Epithelial cell of esophagus (primary cell): ENCODE measurements around the gene RPS6KC1.
"Not testable (repeated sequence)": the region's sequence is repeated elsewhere in the genome, so short reads cannot be mapped to it uniquely, and the experiment has no call there.

Experiments used
- DNase-seq: peaks from one replicate; pipeline ENCODE4 v3.0.0; 2010; ENCODE audit warnings: low read depth
- H3K4me3 ChIP-seq: 2 replicates; pipeline ENCODE4 v1.5.1; 2011; ENCODE audit warnings: mild to moderate bottlenecking, low read length, control low read depth
- TF ChIP-seq, protein P1 (sequence below): IDR thresholded peaks from 2 replicates; pipeline ENCODE4 v1.5.1; 2011; ENCODE audit warnings: low read depth, mild to moderate bottlenecking, low read length, control low read depth, inconsistent platforms; ENCODE audit not compliant: insufficient read depth; ENCODE audit errors: missing control alignments

The RPS6KC1 gene

DNA sequence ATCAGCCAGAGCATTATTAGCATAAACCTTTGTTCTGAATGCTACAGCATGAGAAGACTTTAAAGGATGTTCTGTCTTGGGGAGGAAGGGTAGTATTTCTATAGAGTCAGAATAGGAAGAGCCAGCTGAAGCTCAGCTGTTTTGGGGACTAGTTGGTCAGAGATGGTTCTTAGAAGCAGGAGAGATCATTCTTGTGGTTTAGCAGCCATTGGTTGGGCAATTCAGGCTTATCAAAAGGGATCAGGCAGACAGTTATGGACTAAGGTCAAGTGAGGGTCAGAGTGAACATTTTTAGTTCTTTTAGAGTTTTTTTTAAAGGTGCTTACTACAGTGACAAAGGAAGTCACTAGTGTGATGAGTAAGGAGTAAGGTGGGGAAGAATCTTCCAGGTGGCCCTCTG lies 245.5 kb downstream of the RPS6KC1 start:
- no peak for DNase-seq
- TF ChIP-seq, protein P1, sequence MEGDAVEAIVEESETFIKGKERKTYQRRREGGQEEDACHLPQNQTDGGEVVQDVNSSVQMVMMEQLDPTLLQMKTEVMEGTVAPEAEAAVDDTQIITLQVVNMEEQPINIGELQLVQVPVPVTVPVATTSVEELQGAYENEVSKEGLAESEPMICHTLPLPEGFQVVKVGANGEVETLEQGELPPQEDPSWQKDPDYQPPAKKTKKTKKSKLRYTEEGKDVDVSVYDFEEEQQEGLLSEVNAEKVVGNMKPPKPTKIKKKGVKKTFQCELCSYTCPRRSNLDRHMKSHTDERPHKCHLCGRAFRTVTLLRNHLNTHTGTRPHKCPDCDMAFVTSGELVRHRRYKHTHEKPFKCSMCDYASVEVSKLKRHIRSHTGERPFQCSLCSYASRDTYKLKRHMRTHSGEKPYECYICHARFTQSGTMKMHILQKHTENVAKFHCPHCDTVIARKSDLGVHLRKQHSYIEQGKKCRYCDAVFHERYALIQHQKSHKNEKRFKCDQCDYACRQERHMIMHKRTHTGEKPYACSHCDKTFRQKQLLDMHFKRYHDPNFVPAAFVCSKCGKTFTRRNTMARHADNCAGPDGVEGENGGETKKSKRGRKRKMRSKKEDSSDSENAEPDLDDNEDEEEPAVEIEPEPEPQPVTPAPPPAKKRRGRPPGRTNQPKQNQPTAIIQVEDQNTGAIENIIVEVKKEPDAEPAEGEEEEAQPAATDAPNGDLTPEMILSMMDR, result no peak
- no peak overlapping the region for H3K4me3 ChIP-seq

DNA sequence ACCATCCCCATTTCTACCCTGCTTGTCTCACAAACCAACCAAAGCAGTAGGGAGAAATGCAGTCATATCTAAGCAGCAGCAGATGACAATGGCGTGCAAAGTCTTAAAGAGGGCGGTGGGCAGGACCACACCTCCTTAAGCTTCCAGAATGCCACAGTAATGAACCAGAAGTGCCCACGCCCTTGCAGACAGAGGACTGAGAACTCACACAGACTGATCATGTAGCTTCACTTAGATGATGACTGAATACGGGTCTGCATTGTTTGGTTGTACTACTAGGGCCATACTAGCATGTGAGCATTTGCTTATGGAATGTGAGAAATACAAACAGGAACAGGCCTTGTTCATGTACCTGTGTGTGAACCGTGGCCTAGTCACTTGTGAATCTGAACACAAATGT lies 246.0 kb downstream of the RPS6KC1 start:
- TF ChIP-seq, protein P1, result no peak
- DNase-seq, result no peak
- no peak overlapping the region for H3K4me3 ChIP-seq

DNA sequence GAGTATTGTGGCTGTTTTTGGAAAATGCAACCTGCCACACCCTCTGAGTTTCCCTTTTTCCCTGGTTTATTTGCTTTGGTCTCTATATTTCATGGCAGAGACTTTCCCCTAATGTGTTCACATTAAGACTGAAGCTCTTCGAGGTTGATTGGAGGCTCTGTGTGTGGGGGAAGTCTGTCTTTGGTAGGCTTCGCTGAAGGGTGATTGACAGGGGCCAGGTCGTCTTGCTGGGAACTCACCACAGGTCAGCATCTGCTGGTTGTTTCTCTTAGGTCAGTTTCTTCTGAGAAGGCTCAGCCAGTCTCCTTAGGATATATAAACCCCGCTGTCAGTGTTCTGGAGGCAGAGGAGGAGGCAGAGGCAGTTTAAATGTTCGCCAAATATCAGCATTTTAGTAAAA lies 249.4 kb downstream of the RPS6KC1 start:
- H3K4me3 ChIP-seq, result no peak overlapping the region
- TF ChIP-seq, protein P1, result no peak
- DNase-seq, result no peak

DNA sequence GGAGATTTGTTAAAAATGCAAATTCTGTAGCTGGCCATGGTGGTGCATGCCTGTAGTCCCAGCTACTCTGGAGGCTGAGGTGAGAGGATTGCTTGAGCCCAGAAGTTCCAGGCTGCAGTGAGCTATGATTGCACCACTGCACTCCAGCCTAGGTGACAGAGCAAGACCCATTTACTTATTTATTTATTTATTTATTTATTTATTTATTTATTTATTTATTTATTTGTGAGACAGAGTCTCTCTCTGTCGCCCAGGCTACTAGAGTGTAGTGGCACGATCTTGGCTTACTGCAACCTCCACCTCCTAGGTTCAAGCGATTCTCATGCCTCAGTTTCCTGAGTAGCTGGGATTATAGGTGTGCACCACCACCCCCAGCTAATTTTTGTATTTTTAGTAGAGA lies 250.5 kb downstream of the RPS6KC1 start:
- DNase-seq, H3K4me3 ChIP-seq: not testable (repeated sequence)

DNA sequence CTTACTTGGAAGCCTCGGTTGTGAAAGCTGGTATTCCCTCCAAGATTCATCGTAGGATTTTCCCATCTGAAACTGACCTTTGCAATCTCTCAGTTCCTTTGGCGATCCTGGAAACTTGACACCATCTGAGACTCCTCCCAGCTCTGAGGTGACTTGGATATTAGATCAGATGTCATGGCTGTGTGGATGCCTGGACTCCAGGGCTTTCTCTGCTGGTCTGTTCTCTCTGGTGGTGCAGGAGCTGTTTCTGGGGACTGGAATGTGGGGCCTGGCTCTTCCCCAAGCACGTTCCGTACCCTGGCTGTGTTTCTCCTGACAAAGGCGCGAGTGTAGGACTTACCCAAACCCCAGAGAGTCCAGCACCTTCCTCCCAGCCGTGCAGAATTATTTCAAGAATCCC lies 252.2 kb downstream of the RPS6KC1 start:
- no peak for DNase-seq
- H3K4me3 ChIP-seq, result no peak overlapping the region
- TF ChIP-seq, protein P1, result no peak

DNA sequence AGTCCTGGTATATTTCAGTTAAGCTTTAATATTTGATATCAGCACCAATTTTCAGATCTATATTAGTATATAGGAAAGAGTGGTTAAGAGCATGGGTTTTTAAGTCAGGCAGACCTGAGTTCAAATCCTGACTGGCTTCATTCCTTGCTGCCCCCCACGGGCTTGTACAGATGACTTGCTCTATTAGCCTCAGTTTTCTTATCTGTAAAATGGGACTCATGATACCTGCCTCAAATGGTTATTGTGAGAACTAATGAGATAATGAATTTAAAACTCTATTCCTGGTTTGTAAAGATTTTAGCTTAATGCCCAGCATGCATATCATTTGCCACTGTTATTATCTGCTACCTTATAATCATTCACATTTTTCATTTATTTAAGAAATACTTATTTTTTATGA lies 264.5 kb downstream of the RPS6KC1 start:
- no peak for DNase-seq
- TF ChIP-seq, protein P1, result no peak
- H3K4me3 ChIP-seq, result no peak overlapping the region

DNA sequence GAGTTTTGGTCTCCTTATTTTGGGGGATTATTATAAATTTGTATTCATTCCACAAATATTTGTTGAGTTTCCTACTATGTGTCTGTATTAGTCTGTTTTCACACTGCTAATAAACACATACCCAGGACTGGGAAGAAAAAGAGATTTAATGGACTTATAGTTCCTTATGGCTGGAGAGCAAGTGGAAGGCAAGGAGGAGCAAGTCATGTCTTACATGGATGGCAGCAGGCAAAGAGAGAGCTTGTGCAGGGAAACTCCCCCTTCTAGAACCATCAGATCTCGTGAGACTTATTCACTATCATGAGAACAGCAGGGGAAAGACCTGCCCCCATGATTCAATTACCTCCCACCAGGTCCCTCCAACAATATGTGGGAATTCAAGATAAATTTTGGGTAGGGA lies 267.4 kb downstream of the RPS6KC1 start:
- not testable (repeated sequence) for H3K4me3 ChIP-seq, DNase-seq

DNA sequence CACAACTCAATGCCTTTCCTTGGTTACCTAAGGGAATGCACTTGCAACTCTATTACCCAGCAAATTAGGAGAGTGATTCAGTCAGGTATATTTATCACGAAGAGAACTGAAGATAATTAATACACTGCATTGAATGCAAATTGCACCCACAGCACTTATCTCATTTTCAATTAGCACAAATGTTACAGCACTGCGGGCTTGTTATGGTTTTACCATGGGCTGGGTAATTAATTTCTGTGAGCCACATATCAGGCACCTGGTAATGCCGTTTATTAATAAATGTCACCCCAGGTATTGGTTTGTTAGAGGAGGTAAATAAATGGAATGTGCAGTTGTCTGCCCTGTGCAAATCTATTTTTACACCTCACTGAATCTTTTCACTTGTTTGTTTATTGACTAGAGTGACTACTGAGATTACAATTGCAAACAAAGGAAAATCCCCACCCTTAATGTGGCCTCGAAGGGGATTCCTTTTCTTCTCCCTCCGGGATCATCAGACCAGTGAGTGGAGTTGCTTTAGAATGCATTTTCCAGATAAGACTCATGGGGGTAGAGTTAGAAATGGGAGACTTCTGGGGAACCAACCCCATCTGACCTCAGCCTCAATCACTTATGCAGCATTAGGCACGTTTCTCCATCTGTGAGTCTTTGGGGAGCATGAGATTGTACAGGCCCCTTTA lies 269.3 kb downstream of the RPS6KC1 start:
- no peak overlapping the region for H3K4me3 ChIP-seq
- DNase-seq, result no peak
- TF ChIP-seq, protein P1, result no peak
